Transverse colon (tissue), 4 donors: ENCODE results near the gene TYW1B. TPM values are rescaled to one million over a fixed set of nuclear protein-coding genes. Genes with fewer than 3 reads are reported as not detected.
"Not testable (repeated sequence)": the region's sequence is repeated elsewhere in the genome, so short reads cannot be mapped to it uniquely, and the experiment has no call there.

ENCODE experiments used
- DNase-seq: peaks from one replicate; pipeline ENCODE4 v3.0.0-alpha.2; 2019
- H3K27ac ChIP-seq, 4 donors: fragments of 200-600 bp; sonication (generic); 2 replicates each; pipeline ENCODE4 v1.5.1; 2016 to 2018; ENCODE audit warnings: inconsistent platforms in 4 of 4
- H3K27me3 ChIP-seq: fragments of 200-600 bp; sonication (generic); 2 replicates; pipeline ENCODE4 v1.5.1; 2017; ENCODE audit warnings: inconsistent platforms
- H3K36me3 ChIP-seq, 4 donors: fragments of 200-600 bp; sonication (generic); 2 replicates each; pipeline ENCODE4 v1.5.1; 2017 to 2019; ENCODE audit warnings: inconsistent platforms in 4 of 4
- H3K4me1 ChIP-seq, 4 donors: fragments of 200-600 bp; sonication (generic); 2 replicates each; pipeline ENCODE4 v1.5.1; 2017 to 2020; ENCODE audit warnings: inconsistent platforms in 4 of 4
- H3K4me3 ChIP-seq, 4 donors: fragments of 200-600 bp; sonication (generic); 1 replicate in 1 of 4; 2 replicates in 3 of 4; pipeline versions ENCODE4 v1.5.1 to v1.6.1; 2017 to 2019; ENCODE audit warnings: inconsistent platforms in 4 of 4
- H3K9me3 ChIP-seq, 2 donors: fragments of 200-600 bp; sonication (generic); 2 replicates each; pipeline ENCODE4 v1.5.1; 2017 to 2019; ENCODE audit warnings: inconsistent platforms in 2 of 2
- WGBS, 2 donors: methylation state at CpG; one replicate each; pipeline ENCODE4 v1.1.5; 2018; ENCODE audit warnings: low coverage in 1 of 2; 5-methylcytosine and 5-hydroxymethylcytosine counted together
- in situ Hi-C, 4 donors: fragments of 200-750 bp; cut with MboI; loops; one replicate each; pipeline versions ENCODE4 v1.15.0 to v1.15.1; 2017; ENCODE audit warnings: low sequenced_read_pairs in 3 of 4, low pct_ligation_motif_present in 1 of 4, low pct_unique_long_range_greater_than_20kb in 1 of 4
- intact Hi-C: fragments of 100-400 bp; cut with DNase I; formaldehyde crosslinking; loops from one replicate; pipeline ENCODE4 v1.15.1; 2023; ENCODE audit warnings: low total_unique reads
- total RNA-seq, 4 donors: library from RNA; depleted of rRNA; stranded (reverse); fragments of >200 nt; gene quantifications; one replicate each; pipeline ENCODE4 v1.1.0, GENCODE V29; 2016
- TF ChIP-seq, protein P1 (sequence below), 5 experiments: fragments of 200-600 bp in 3 of 5; fragments of 450-650 bp in 2 of 5; sonication (generic) in 3 of 5; IDR thresholded peaks; 1 replicate in 2 of 5; 2 replicates in 3 of 5; pipeline ENCODE4 v1.5.1; 2016 to 2017; ENCODE audit warnings: antibody characterized with exemption in 5 of 5, inconsistent platforms in 3 of 5, mild to moderate bottlenecking in 2 of 5, moderate library complexity in 1 of 5

TYW1B gene
- total RNA-seq, 4 donors from 2014 or later, result 3.7 to 12.1 (median 9.6) TPM

DNA sequence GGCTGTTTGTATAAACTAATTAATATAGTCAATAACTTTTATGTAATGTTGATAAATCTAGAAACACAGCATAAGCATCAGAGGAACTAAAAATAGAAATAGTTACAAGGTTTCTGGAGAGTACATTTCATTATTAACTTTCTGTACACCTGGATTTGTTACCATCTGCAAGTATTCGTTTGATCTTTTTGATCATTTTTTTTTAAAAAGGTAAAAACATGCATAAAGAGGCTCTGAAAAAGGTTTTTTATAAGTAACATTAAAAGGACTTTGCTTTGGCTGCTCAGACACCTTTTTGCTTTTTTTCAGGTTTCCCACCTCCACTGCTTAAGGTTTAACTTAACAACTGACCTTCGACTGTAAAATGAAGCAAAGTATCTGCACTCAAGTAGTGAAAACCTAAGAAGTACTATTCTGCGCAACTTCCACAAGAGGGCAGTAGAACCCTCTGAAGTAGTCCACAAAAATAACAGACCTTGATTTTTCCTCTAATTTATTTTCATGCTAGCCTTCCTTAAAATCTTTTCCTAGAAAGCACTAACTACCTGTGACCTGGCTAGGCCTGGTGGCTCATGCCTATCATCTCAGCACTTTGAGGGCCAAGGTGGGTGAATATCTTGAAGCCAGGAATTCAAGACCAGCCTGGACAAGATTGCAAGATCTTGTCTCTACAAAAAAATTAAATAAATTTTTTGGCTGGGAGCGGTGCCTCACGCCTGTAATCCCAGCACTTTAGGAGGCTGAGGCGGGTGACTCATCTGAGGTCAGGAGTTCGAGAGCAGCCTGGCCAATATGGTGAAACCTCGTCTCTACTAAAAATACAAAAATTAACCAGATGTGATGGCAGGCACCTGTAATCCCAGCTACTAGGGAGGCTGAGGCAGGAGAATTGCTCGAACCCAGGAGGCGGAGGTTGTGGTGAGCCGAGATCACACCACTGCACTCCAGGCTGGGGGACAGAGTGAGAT is 4.0 kb downstream of the TYW1B start:
- H3K9me3 ChIP-seq, H3K27me3 ChIP-seq, intact Hi-C loops, H3K4me1 ChIP-seq, DNase-seq, H3K4me3 ChIP-seq, H3K36me3 ChIP-seq: not testable (repeated sequence)
- TF ChIP-seq, protein P1, sequence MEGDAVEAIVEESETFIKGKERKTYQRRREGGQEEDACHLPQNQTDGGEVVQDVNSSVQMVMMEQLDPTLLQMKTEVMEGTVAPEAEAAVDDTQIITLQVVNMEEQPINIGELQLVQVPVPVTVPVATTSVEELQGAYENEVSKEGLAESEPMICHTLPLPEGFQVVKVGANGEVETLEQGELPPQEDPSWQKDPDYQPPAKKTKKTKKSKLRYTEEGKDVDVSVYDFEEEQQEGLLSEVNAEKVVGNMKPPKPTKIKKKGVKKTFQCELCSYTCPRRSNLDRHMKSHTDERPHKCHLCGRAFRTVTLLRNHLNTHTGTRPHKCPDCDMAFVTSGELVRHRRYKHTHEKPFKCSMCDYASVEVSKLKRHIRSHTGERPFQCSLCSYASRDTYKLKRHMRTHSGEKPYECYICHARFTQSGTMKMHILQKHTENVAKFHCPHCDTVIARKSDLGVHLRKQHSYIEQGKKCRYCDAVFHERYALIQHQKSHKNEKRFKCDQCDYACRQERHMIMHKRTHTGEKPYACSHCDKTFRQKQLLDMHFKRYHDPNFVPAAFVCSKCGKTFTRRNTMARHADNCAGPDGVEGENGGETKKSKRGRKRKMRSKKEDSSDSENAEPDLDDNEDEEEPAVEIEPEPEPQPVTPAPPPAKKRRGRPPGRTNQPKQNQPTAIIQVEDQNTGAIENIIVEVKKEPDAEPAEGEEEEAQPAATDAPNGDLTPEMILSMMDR (IDR thresholded peaks at IDR 0.05), result peak in 3 of 5 experiments; percentile 46 to 52 (median 46)
- in situ Hi-C loops, result loop anchor here in 1 of 4 donors (10.0 kb wide), 1 partner anchor 91 kb away; no protein-coding TSS in a partner anchor
- H3K27ac ChIP-seq, result peak overlapping the region in 1 of 4 donors; percentile 21
- 62 to 81% methylated on average over 5 to 10 of the region's 11 CpGs for WGBS, 2 donors

DNA sequence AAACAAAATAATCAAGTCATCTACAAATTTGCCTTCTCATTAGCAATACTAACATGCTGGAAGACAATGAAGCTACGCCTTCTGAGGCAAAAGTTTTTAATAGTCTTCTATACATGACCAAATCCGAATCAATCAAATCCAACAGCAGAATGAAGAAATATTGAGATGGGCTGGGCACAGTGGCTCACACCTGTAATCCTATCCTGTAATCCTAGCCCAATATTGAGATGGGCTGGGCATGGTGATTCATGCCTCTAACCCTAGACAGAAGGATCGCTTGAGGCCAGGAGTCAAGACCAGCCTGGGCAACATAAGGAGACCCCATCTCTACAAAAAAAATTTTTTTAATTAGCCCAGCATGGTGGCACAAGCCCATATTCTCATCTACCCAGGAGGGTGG is 5.5 kb downstream of the TYW1B start:
- H3K27me3 ChIP-seq, H3K36me3 ChIP-seq, H3K4me3 ChIP-seq, intact Hi-C loops, DNase-seq, H3K27ac ChIP-seq, H3K9me3 ChIP-seq, H3K4me1 ChIP-seq: not testable (repeated sequence)
- WGBS, 2 donors, result 90 to 96% methylated on average over 2 to 3 of the region's 3 CpGs
- in situ Hi-C loops, result loop anchor here in 1 of 4 donors (10.0 kb wide), 1 partner anchor 92 kb away; no protein-coding TSS in a partner anchor

DNA sequence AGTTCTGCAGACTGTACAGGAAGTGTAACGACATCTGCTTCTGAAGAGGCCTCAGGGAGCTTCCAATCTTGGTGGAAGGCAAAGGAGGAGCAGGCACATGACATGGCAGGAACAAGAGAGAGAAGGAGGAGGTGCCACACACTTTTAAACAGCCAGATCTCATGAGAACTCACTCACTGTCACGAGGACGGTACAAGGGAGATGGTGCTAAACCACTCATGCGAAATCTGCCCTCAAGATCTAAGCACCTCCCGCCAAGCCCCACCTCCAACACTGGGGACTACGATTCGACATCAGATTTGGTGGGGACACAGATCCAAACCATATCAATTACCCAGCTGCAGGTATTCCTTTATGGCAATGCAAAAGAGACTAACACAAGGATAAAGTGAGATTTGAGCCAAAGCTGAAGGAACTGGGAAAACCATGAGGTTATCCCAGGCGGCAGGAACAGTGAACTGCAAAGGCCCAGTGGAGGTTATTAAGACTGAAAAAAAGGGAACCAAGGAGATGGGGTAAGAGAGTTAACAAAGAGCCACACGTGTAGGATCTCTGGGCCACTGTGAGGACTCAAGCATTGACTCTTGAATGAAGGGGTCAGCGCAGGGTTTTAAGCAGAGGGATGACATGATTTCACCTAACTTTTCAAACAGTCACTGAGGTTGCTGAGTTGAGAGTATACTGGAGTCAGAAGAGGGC is 9.2 kb downstream of the TYW1B start:
- DNase-seq, intact Hi-C loops, H3K36me3 ChIP-seq, H3K27me3 ChIP-seq, H3K9me3 ChIP-seq, H3K4me1 ChIP-seq, in situ Hi-C loops, H3K27ac ChIP-seq, H3K4me3 ChIP-seq: not testable (repeated sequence)
- 92 to 99% methylated on average over 7 to 10 of the region's 10 CpGs for WGBS, 2 donors

DNA sequence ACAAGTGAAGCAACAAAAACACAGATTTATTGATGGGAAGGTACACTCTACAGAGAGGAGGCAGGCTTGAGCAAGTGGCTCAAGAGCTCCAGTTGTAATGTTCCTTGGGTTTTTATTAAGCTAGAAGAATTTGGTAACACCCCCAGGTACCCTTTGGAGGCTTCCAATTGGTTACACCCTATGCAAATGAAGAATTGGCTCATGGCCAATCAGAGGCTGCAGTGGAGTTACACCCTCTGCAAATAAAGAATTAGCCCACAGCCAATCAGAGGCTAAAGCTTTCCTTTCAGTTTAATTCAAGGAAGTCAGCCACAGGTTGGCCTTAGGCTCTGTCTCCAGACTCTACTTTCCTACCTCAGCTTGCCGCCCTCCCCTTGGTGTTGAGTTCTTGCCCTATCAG is 10.3 kb downstream of the TYW1B start:
- in situ Hi-C loops, DNase-seq, H3K4me3 ChIP-seq, H3K27me3 ChIP-seq, intact Hi-C loops, H3K36me3 ChIP-seq, H3K9me3 ChIP-seq, H3K4me1 ChIP-seq, H3K27ac ChIP-seq: not testable (repeated sequence)
- 96% methylated on average over 1 of the region's 1 CpG; no CpG with 5 or more reads in 1 of the 2 donors for WGBS, 2 donors

DNA sequence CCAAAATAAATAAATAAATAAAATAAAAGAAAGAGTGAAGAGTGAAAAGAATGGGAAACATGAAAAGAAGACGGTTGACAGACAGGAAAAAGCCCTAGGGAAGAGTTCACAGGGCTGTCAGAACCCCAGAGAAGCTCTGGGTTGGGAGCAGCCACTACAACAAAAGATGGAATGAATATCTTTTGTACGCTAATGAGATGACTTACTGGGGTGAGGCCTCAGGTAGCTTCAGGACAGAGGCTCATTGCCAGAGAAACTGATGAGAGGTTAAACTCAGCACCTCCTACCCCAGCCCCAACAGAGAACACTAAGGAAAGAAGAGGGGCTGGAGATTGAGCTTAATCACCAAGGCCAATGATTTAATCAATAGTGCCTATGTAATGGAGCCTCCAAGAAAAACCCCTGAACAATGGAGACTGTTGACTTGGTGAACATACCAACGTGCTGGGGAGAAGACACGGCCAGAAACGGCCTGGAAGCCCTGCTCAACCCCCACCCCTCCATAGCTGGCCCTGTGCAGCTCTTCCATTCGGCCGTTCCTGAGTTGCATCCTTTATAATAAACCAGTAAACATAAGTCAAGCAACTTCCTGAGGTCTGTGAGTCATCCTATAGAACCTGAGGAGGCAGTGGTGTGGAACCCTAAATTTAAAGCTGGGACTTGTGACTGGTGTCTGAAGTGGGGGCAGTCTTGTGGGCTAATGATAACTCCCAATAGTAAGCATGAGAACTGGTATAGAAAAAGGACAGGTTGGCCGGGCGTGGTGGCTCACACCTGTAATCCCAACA is 11.4 kb downstream of the TYW1B start:
- intact Hi-C loops, result not testable (repeated sequence)

DNA sequence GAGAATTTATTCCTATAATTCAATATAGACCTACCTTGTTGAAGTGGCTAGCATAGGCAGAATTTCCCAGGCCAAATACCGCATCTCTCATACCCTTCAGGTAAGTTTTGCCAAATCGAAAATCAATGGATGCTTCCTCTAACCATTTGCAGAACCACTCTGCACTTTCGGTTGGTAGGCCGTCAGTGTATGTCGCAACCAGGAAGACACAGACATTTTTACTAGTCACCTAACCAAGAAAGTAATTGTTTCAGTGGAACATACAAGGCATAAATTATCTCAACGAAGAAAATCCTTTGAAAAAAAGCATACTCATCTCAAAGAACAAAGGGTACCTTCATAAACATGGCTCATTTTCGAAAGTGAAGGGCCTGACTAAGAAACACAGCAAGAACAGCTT is 17.6 kb downstream of the TYW1B start:
- H3K27ac ChIP-seq, intact Hi-C loops, DNase-seq, H3K36me3 ChIP-seq, H3K4me3 ChIP-seq, H3K27me3 ChIP-seq, H3K4me1 ChIP-seq, in situ Hi-C loops, H3K9me3 ChIP-seq: not testable (repeated sequence)
- WGBS, 2 donors, result 81 to 100% methylated on average over 1 to 7 of the region's 7 CpGs

More for the DNA sequence above, 11.4 kb downstream of the TYW1B start:
- H3K36me3 ChIP-seq, H3K27me3 ChIP-seq, H3K4me3 ChIP-seq, in situ Hi-C loops, H3K27ac ChIP-seq, DNase-seq, H3K4me1 ChIP-seq, H3K9me3 ChIP-seq: not testable (repeated sequence)
- WGBS, 2 donors, result 88 to 93% methylated on average over 4 to 9 of the region's 9 CpGs

DNA sequence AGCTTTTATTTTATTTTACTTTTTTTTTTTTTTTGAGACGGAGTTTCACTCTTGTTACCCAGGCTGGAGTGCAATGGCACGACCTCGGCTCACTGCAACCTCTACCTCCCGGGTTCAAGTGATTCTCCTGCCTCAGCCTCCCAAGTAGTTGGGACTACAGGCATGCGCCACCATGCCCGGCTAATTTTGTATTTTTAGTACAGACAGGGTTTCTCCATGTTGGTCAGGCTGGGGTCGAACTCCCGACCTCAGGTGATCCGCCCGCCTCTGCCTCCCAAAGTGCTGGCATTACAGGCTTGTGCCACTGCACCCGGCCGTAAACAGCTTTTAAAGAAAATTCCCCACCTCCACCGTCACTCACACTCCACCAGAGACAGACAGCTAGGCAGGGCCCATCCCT is 19.5 kb downstream of the TYW1B start:
- H3K36me3 ChIP-seq, result peaks cover 0 to 11% (median 2%) of the 10 kb centered on the region in 4 donors
- DNase-seq, H3K27ac ChIP-seq, in situ Hi-C loops, H3K4me1 ChIP-seq, H3K9me3 ChIP-seq, H3K27me3 ChIP-seq, intact Hi-C loops, H3K4me3 ChIP-seq: not testable (repeated sequence)
- WGBS, 2 donors, result 95 to 97% methylated on average over 9 to 13 of the region's 13 CpGs

DNA sequence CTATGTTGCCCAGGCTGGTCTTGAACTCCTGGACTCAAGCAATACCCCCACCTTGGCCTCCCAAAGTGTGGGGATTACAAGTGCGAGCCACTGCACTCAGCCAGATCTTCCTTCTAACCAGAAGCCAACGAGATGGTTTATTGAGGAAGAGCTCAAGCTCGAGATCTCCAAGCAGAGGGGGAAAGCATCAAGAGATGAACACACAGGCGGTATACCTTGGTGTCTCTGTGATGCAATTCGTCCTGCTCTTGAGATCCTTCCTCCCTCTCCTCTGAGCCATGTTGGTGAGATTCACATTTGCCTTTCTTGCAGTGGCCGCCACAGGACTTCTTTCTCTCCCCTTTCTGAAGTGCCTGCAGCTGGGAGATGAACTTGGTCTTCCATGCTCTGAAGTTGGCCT is 21.1 kb downstream of the TYW1B start:
- H3K27me3 ChIP-seq, H3K4me1 ChIP-seq, intact Hi-C loops, DNase-seq, H3K27ac ChIP-seq, H3K9me3 ChIP-seq, in situ Hi-C loops, H3K4me3 ChIP-seq: not testable (repeated sequence)
- 68 to 79% methylated on average over 3 to 6 of the region's 6 CpGs for WGBS, 2 donors
- peaks cover 0 to 11% (median 2%) of the 10 kb centered on the region in 4 donors for H3K36me3 ChIP-seq
